GM18520 (cell line): ENCODE results near the gene ZNF287.

Experiments
- ATAC-seq: cut with Tn5 transposase; IDR thresholded peaks from one replicate; pipeline ENCODE4 v1.9.1; 2021; ENCODE audit not compliant: unreplicated experiment

Gene ZNF287

DNA sequence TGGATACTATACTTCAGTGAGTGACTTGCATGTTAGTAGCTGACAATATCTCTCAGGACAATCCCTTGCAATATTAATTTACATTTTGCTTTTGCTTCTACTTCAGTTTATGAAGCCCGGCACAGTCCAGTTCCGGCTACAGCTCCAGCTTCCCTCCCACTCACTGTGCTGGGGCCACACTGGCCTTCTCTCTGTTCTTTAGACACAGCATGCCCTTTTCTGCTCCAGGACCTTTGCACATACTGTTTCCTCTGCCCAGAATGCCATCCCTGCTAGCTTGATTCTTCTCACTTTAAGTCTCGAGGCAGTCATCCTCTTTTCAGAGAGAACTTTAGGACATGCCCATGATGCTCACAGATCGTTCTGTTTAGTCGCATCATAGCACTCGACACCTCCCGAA lies 51.5 kb downstream of the ZNF287 start:
- no peak for ATAC-seq

DNA sequence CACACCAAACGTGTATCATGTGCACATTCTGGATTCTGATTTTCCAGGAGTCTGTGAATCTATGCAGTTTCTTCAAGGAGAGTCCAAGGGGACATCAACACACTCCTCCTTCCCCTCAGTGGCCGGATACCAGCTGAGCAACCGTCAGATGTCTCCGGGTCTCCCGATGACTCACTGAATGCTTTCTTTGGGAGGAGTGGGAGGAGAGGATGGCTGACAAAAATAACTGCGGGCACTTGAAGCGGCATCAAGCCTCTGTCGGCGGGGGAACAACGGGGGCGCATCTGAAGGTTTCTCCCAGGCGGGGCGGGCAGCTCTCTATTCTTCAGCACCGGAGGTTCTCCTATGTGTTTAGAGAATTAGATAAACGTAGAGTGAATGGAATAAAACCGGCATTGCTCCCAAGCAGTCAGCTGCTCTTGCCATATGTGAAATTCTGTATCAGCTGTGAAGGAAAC lies 52.4 kb downstream of the ZNF287 start:
- no peak for ATAC-seq

GRCh38 chr17:16515933-16516332 lies 53.1 kb downstream of the ZNF287 start:
- no peak for ATAC-seq

GRCh38 chr17:16513873-16514272 lies 55.1 kb downstream of the ZNF287 start:
- no peak for ATAC-seq

DNA sequence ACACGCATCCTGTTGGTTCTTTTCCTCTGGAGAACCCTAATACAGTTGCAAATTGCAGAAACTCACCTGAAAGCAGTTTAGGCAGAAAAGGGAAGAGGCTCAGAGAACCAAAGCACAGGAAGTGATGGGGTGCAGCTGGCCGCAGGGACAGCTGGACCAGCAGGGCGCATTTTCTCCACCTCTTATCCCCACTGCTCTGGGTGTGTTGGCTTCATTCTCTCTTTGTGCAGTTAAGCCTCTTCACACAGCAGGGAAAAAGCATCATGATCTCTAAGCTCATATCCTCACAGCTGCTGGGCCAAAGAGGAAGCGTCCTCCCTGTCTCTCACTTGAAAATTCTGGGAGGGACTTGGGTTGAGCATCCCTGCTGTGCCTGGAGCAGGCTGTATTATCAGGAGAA lies 57.0 kb downstream of the ZNF287 start:
- no peak for ATAC-seq

GRCh38 chr17:16511593-16511992 lies 57.4 kb downstream of the ZNF287 start:
- ATAC-seq = no peak

GRCh38 chr17:16507918-16508533 lies 61.0 kb downstream of the ZNF287 start:
- ATAC-seq = no peak

DNA sequence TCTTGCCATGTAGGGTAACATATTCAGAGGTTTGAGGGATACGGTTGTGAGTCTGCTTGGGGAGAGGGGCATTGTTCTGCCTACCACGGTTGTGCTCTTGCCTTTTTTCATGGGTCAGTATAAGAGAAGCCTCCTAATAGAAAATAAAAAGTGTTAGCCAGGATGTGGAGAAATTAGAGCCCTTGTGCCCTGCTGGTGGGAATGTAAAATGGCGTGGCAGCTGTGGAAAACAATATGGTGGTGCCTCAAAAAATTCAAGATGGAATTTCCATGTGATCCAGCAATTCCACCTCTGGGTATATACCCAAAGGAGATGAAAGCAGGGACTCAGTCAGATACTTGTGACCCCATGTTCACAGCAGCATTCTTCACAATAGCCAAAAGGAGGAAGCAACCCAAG lies 62.8 kb downstream of the ZNF287 start:
- no peak for ATAC-seq

DNA sequence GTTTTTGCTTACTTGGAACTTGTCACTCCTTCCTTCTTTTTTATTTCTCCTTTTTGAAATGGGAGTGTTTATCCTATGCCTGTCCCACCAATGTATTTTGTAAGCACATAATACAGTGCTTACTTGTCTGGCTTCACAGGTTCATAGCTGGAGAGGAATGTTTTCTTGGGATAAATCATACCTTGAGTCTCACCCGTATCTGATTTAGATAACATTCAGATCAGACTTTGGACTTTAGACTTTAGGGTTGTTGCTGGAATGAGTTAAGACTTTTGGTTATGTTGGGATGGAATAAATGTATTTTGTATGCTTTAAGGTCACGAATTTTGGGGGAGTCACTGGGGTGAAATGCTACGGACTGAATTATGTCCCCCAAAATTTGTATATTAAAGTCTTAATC lies 64.0 kb downstream of the ZNF287 start:
- no peak for ATAC-seq
